NT2/D1 (cell line): Measurements from ENCODE around the gene KIF1A.

Source experiments
- SUZ12 ChIP-seq: IDR thresholded peaks from 2 replicates; pipeline ENCODE4 v1.6.1; 2011; ENCODE audit not compliant: insufficient read length, insufficient read depth; ENCODE audit errors: extremely low read depth
- YY1 ChIP-seq: IDR thresholded peaks from 2 replicates; pipeline ENCODE4 v1.6.1; 2011; ENCODE audit not compliant: insufficient read length, insufficient read depth

GRCh38 chr2:240846873-240847595, 27.0 kb upstream of the KIF1A start:
- TF ChIP-seq YY1 (no peak), SUZ12 (no peak)
